T follicular helper cell (primary cell): ENCODE results near the gene TPPP3.

Experiments
- DNase-seq: peaks from one replicate; pipeline ENCODE4 v3.0.0-alpha.2; 2020; ENCODE audit warnings: low read depth
- total RNA-seq, 2 experiments: gene quantifications; one replicate each; lab custom pipeline; 2026; lab: John Stamatoyannopoulos, UW

Gene TPPP3
- 0 to 0.06 reads per million in 2 experiments for total RNA-seq

DNA sequence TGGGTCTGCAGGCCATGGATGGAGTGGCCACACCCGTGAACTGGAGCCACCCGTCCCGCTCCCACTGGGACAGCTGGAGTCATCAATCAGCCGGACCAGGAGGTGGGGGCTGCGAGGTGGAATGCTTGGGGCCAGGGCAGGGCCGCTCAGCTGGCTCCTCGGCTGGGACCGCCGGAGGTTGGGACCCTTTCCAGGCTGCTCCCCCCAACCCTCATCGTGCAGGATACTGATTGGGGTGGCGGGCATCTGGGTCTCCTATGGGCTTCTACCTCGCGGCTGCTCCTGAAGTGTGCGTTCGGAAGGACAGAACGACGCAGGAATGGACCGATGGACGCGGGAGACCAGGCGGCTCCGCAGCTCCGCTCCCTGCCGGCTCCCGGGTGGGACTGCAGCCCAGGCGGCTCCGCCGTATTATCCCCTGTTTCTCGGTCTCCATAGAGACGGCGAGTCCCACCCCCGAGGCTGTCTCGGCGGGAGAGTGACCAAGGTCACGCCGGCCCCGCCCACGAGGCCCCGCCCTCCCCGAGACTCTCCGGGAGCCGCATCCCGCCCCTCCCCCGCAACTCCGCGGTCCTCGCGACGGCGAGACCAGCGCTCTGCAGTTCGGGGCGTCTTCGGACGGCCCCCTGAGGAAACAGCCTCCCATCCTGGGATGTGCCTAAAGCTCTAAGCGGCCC lies at the start of gene TPPP3:
TSS of gene TPPP3 (minus strand) at position 388 of the 677 bp plus-strand sequence. CDS start 2,387 bp downstream, outside the sequence.
- no peak for DNase-seq

- DNase-seq: no peak
These were observed 49.4 kb upstream of the TPPP3 start for GRCh38 chr16:67442581-67443255.

DNA sequence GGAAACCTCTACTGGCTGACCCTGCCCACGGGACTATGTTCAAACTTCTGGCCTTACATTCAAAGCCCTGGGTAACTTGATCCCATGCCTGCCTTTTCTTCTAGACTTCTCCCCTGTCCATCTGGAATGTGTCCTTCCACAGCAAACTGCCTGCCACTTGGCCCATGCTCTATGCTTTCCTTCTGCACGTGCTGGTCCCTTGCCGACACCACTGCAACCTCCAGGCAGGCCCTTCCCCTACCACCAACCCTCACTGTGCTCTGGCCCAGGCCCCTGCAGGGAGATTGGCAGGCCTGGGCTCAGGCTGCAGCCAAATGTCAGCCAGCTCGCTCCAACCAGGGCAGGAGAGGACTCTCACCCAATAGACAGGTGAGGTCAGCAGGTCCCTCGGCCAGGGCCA lies 48.6 kb upstream of the TPPP3 start:
- DNase-seq: no peak

DNA sequence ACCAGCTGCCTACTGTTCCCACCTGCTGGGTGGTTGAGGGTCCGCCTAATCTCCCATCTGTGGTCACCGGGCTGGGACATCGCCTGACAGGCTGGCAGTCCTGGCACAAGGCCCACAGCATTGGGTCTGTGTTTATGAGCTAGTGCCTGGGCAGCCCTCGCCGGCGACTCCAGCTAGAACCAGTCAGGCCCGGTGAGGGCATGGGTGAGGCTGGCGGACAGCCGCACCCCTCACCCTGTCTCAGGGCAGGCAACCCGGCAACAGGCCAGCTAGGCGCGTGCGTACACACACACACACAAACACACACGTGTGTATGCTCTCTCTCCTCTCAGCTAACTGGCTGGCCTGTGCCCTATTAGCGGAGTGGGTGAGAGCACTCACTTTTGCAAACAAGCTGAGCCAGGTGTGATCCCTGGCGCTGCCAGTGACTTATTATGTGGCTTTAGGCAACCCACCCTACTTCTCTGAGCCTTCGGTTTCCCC lies 48.0 kb upstream of the TPPP3 start:
- no peak for DNase-seq

- no peak for DNase-seq
These were observed 45.6 kb upstream of the TPPP3 start for GRCh38 chr16:67438824-67439393.

GRCh38 chr16:67438098-67438791 lies 44.9 kb upstream of the TPPP3 start:
- DNase-seq: no peak

DNA sequence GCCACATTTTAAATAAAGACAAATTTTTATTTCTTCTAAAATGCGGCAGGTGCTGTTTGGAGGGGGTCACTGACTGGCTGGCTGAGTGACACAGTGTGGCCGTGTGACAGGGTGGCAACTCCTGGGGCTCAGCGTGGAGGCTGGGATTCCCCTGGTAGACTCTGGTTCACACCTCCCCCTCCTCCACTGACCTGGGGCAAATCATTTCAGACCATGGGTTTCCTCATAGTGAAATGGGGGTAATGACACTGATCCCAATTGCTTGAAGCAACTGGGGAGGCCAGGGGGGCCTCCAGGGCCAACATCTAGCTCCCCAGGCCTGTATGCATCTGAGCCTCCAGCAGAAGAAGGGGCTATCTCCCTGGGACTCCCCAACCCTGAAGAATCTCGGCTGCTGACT lies 44.2 kb upstream of the TPPP3 start:
- DNase-seq: no peak

- no peak for DNase-seq
These were observed 43.4 kb upstream of the TPPP3 start for GRCh38 chr16:67436640-67437193.

- DNase-seq: no peak
These were observed 42.5 kb upstream of the TPPP3 start for GRCh38 chr16:67435758-67436164.

GRCh38 chr16:67433131-67433719 lies 39.9 kb upstream of the TPPP3 start:
- no peak for DNase-seq

- DNase-seq: no peak
These were observed 39.2 kb upstream of the TPPP3 start for GRCh38 chr16:67432506-67432890.

- no peak for DNase-seq
These were observed 38.6 kb upstream of the TPPP3 start for GRCh38 chr16:67431775-67432505.

- DNase-seq: no peak
These were observed 37.9 kb upstream of the TPPP3 start, which contains the start of gene HSD11B2 for GRCh38 chr16:67430977-67431774. Gene HSD11B2 (plus strand): TSS chr16:67431121. CDS start chr16:67431249, 128 bp downstream.

GRCh38 chr16:67430504-67430976 lies 37.2 kb upstream of the TPPP3 start:
- no peak for DNase-seq

DNA sequence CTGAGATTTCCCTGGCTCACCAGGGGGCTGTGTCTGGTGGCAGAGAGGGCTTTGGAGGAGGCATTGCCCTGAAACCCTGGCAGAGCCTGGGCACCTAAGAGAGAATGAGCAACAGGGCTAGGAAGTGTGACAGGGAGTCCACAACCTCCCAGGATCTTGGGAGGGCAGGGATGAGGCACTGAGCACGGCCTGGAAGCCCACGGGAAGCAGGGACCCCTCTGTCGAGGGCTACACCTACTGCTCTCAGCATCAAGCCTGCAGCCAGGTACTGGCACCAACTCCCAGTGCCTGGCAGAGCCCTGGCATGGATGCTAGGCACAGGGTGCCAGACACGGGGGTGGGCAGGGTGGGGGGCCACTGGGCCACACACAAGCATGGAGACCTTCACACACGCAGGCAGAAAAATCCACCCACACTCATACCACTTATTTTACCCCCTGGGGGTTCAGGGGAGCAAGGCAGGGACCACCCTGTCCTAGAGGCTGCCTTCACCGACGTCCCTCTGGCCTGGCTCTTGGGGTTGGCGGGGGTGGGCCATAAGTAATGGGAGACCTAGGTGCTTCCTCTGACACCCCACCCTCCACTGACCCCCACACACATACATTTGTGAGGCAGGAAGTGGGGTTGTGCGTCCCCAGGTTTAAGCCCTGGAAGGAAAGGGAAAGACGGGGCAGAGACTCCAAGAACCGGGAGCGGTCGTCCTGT lies 36.7 kb upstream of the TPPP3 start:
- DNase-seq: no peak

DNA sequence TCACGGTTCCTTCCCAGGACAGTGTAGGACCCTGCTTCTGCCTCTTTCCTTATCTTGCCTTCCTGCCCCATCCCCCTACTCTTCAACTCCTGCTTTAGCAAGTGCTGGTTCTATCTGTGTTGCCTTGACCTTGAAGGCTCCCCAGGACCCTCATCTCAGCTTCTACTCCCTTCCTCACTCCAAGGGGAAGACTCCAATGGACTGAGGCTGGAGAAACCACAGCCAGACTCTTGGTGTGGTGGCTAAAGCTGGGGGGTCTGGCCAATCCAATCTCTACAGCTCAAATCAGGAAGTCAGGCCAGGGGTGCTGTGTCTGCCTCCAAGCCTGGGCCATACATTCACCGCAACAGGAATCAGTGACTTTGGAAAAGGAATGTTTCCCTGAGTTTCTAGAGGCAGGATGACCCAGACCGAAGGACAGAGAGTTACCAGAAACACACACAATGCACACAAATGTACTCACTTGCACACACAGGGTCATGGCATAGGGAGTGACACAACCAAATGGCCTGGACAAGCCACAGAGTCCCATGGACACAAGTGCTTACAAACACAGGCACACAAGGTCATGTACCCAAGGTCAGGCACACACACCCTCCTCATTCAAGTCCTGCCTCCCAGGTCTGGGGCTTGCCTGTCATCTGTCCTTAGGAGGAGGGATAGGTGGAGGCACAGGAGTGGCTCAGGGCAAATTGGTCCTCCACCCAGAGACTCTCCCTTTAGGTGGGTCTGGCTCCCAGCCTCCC lies 35.9 kb upstream of the TPPP3 start:
- no peak for DNase-seq

- DNase-seq: peak; percentile 22
These were observed 34.9 kb upstream of the TPPP3 start for GRCh38 chr16:67428146-67428731.

DNA sequence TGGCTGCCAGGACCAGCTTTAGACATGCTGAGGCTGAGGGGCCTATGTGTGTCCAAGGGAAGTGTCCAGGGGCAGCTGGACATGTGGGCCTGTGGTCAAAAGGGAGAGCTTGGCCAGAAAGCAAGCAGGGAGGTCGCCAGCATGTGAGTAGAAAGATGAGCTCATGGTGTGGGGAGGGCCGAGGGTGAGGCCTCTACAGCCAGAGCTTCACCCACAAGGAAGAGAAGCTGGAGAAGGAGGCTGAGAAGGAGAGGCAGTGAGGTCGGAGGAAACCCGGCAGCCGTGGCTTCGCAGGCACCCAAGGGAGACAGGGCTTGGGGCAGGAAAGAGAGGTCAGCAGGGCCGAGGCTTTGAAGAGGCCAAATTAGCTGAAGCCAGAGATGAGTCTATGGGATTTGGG lies 33.7 kb upstream of the TPPP3 start:
- DNase-seq: no peak
